HG03558 (cell line): ENCODE measurements around the gene NELL1.

Experiments
- ATAC-seq: cut with Tn5 transposase; IDR thresholded peaks from one replicate; pipeline ENCODE4 v1.9.1; 2021; ENCODE audit warnings: moderate number of reproducible peaks; ENCODE audit not compliant: unreplicated experiment; ENCODE audit errors: extremely low read depth

The NELL1 gene

DNA sequence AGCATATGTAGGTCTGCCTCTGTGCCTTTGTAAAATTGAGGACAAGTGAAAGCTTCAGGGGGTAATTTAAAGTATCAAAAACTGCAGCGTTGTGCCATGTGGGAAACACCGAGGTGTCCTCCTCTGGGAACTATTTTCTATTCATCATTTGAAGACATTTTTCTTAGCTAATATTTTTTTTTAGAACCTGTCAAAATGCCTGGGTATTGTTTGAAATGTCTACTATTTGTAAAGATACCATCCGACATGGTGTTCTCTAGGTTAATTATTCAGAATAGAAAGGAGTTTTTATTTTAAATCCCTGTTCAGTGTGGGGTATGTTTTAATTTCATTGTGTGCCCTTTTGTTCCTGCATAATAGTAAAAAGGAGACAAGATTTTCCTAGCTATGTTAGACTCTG, 490.8 kb downstream of the NELL1 start:
- ATAC-seq = no peak

DNA sequence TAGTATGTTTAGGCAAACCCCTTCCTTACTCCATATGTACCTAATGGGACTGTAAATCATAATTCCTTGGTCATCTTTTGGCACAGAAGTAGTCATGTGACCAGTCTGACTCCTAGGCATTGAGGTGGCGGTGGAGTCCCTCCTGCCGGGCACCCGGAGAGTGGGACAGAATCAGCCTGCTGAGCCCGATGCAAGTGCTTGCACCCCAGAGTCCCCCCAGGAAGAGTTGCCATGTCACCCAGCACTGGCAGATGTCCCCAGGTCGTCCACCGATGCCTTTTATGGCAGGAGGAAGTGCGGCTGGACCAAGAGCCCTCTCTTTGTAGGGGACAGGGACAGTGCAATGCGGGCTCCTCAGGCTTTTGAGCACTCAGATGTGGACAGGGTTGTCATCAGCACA, 500.3 kb downstream of the NELL1 start:
- no peak for ATAC-seq

DNA sequence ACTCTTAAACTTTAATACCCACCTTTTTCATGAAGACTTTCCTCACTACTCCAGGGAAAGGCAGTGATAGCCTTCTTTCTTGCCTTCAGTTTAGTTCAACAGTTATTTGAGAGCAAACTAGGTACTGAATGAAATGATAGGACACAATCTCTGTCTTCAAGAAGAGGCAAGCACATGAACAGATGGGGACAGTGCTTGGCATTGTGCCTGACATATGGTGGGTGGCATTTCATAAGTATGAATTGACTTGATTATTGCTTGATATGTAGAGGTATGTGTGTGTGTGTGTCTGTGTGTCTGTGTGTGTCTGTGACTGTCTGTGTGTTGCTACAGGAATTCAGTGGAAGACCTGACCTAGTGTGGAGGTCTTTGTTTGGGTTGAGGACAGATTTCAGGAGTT, 504.1 kb downstream of the NELL1 start:
- ATAC-seq = no peak

DNA sequence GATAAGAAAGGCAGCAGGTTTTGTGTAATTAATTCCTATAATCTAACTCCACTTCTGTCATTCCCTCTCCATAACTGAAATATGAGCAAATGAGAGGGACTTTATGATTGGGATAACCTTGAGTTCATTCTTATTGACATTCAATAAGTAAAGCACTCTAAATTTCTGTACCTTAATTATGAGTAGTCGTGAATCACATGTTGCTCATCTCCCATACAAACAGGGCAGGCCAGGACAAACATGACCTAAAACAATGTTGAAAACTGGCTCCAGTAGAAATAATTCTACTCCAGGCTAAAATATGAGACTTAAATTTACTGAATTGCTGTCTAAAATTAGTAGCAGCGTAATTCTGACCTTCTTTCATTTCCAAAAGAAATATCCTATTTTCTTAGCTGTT, 505.4 kb downstream of the NELL1 start:
- no peak for ATAC-seq

DNA sequence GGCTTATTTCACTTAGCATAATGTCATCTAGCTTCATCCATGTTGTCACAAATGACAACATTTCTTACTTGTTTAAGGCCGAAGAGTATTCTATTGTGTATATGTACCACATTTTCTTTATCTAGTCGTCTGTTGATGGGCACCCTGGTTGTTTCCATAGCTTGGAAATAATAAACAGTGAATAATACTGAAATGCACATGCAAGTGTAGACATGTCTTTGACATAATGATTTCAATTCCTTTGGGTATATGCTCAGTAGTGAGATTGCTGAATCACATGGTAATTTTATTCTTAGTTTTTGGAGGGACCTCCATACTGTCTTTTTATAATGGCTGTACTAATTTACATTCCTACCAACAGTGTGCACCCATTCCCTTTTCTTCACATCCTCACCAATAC, 508.0 kb downstream of the NELL1 start:
- ATAC-seq = no peak

DNA sequence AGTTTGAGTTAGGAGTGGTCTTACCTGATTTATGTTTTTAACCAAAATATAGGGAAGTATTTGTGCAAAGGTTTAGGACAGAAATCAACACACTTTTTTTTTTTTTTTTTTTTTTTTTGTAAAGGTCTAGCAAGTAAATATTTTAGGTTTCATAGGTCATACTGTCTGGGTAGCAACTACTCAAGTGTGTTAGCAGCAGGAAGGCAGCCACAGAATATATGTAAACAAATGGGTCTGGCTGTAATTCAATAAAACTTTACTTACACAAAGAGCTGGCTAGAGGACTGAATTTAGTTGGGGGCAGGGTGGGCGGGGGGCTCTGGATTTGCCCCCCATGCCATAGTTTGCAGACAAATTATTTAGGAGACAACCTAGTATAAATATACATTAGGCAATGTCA, 510.4 kb downstream of the NELL1 start:
- no peak for ATAC-seq

DNA sequence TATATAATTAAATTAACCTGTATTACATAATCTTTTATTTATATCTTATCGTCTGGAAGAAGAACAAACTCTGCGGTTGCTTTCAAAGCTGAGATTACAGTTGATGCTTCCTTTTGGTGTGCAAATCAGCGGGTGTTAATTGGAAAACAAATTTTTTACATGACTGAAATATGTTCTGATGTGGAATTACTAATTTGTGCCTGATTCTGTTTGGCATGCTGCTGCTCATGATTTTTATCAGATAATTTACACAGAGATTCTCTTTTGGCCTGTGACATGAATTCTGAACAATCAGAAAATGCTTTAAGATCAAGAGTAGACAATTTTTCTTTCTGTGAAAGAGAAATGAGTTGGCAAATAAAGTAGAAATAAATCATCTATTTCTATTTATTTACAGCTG, 510.8 kb downstream of the NELL1 start:
- no peak for ATAC-seq

DNA sequence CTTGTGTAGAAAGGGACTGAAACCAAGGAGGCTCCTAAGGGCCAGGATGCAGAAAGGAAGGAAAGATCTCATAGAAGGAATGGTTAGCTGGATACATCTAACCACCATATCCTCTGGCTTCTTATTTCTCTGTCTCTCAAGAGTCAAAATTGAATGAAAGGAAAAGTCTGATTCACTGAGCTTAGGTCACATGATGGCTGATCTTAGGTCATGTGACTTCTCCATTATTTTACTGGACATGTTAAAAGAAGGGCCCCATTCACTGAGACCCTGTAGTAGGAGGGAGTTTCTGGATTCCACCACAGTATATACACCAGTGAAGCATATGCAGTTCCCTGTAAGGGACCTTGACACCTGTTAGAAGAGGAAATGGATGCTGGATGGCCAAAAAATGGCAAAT, 516.6 kb downstream of the NELL1 start:
- no peak for ATAC-seq

DNA sequence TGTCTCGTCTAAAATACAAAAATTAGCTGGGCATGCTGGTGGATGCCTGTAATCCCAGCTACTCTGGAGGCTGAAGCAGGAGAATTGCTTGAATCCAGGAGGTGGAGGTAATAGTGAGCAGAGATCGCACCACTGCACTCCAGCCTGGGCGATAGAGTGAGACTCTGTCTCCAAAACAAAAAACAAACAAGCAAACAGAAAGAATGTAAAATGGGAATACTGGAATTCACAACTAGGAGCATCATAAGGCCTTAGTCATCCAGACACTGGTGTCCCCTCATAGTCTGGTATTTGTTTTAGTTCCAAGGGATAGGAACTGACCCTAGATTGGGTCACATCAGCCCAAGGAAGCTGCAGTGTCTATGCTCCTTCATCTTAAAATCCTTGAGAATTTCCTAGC, 520.8 kb downstream of the NELL1 start:
- ATAC-seq = no peak

DNA sequence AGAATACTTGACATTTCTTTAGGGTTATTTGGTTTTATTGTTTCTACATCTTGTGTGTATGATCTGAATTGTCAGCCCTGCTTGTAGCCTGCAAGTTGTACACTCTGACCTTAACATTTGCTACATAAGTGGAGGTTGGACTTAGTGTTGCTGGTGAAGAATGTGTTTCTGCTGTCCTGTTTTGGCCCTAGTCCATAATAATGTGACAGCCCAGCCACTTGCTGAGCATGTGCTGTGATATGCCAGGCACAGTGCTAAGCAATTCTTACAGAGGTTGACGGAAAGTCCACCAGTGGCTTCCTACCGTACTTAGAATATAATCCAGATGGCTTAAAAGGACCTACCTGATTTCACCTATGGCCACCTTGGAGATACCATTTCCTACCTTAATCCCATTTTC, 526.6 kb downstream of the NELL1 start:
- no peak for ATAC-seq

DNA sequence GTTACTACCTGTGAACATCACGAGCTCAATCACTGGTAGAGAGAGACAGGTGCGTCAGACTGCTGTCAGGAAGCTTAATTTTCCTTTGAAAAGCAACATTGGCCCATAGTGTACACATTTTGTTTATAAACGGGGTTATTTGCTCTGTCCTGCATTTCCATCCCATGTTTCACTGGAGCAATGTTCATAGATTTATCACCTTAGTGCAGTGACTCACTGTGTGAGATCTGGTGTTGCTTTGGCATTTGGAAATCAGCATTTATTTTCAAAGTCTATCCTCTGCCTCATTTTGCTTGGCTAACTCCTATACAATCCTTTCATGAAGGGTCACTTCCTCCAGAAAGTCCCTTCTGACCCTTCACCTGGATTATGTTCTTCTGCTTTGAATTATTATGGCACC, 529.1 kb downstream of the NELL1 start:
- no peak for ATAC-seq

DNA sequence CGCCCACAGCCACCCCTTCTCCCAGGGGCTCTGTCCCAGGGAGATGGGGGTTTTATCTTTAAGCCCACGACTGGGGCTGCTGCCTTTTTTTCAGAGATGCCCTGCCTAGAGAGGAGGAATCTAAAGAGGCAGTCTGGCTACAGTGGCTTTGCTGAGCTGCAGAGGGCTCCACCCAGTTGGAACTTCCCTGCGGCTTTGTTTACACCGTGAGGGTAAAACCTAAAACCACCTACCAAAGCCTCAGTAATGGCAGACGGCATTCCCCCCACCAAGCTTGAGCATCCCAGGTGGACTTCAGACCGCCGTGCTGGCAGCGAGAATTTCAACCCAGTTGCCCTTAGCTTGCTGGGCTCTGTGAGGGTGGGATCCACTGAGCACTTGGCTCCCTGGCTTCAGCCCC, 535.8 kb downstream of the NELL1 start:
- ATAC-seq = no peak

DNA sequence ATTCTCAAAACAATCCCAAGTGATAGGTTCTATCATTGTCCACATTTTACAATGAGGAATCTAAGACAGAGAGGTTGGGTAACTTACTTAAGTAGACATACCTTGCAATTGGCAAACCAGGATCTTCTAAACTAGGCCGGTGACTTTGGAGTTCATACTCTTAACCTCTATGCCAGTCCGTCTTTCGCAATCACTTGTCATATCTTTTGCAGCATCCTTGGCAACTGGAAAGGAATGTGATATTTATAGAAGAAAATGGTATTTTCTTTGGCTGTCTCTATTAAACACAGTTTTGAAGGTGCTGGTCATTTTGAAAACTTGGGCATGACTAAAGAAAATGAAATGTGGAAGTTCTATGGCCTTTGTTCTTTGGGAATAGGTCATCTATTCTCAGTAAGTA, 556.5 kb downstream of the NELL1 start:
- no peak for ATAC-seq

DNA sequence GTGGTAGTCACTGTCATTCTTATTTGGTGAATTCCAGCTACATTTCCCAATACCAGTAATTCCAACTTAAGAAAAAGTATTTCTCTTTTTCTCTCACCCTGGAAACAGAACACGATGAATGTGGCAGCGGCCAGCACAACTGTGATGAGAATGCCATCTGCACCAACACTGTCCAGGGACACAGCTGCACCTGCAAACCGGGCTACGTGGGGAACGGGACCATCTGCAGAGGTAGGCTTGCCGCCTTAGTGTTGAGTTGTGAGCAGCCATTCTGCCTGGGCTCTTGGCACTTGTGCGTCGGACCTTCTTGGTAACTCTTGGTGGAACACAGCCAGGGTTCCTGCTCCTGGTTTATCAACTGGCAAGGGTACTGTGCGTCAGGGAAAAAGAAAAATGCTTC, 559.8 kb downstream of the NELL1 start:
- ATAC-seq = no peak

DNA sequence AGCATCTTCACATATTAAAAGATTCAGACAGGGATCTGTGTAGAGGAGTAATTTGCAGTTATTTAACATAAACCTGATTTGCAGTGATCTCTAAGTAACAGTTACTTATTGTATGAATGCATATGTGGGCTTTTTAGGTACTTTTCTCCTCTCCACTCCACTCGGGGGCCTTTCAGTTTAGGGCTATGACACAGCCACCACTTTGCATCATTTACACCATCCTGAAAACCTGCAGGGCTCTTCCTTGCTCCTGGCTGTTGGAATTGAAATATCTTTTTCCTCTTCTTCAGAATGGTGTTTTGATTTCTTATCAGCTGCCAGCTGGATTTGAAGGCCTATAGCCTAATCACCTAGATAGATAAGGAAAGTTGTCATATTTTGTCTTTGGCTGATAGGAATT, 580.8 kb downstream of the NELL1 start:
- ATAC-seq = no peak

DNA sequence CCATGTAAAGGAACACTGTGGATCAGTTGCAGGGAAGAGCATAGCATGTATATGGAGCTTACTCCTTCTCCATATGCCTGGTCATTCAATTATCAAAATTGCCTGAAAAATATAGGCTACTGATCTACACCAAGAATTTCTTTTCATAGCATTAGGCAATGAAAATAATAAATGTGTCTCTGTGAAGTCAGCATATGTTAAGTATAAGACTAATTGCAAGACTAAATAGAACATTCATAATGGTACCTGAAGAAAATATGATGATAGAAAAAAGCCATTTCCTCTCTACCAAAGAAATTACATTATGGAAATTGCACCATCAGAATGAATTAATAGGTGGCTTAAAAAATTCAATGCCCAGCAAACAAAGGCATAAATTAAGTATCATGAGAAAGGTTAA, 584.7 kb downstream of the NELL1 start:
- no peak for ATAC-seq

DNA sequence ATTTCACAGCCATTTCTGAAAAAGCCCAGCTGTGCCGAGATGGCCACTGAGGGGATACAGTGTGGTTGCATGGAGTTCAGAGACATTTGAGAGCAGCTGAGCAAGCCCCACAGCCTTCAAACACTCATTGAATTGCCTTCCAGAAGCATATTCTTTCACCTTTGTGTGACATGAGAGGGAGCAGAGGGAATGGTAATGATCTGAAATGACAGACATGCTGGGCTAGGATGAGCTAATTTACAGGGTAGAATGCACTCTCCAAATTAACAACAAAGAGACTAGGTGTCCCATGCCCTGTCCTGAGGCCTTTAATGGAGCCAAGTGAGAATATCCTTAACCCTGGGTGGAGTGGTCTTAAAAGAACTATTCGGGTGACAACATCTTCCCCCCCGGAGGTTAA, 585.4 kb downstream of the NELL1 start:
- ATAC-seq = no peak

DNA sequence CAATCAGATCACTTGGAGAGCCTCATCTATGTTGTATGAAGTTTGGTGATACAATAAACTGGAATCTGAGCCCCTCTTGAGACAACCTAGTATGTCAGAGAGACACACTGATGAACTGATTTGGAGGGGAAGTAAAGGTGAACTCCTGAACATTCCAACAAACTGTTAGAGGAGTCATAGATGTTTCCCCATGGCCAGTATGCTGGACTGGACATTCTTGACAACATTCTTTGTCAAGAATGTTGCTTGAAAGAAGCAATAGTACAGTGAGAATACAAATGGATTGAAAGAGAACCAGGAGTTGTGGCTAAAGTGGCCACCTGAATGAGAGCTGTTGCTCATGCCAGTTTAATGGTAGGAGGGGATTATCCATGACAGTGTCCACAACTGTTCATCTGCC, 588.1 kb downstream of the NELL1 start:
- no peak for ATAC-seq

DNA sequence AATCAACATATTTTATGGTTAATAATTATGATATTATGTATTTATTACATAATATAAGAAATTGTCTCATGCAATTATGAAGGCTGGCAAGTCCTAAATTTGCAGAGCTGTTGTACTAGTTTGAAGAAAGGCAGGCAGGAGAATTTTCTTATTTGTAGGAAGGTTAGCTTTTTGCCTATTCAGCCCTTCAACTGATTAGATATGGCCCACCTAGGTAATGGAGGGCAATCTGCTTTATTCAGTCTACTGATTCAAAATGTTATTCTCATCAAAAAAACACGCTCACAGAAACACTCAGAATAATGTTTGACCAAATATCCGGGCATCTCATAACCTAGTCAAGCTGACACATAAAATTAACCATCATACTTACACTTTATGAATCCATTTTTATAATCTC, 589.0 kb downstream of the NELL1 start:
- no peak for ATAC-seq

DNA sequence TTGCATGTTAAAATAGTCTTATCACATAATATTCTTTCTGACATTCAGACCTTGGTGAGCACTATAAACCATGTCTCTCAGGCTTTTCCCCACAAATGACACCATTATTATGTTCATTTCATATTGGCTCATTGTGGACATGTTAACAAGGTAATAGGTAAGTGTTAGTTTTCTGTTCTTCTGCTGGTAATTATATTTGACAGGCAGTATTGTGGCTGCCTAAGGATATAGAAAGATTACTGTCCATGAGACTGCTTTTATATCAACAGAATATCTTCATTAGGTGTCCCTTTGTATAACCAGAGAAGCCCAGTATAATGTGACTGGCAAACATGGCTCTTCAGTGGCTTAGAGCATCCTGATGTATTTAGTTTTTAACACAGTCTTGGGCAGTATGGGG, 590.7 kb downstream of the NELL1 start:
- no peak for ATAC-seq

DNA sequence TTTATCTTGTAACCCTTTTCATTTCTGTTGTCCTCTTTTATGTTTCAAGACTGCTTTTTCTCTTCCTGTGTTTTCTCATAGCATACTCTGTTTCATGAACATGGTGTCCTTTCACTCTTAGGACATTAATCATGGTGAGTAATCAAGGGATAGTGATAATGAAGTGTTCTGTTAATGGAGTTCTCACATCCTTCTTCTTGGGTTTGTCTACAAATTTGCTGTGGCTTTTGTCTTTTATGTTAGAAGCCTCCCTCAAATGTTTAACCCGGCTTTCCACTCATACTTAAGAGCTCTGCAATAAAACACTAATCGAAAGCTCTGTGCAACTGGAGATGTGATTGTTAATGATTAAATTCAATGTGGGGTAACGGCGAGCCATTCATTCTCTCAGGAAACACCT, 593.6 kb downstream of the NELL1 start:
- ATAC-seq = no peak

DNA sequence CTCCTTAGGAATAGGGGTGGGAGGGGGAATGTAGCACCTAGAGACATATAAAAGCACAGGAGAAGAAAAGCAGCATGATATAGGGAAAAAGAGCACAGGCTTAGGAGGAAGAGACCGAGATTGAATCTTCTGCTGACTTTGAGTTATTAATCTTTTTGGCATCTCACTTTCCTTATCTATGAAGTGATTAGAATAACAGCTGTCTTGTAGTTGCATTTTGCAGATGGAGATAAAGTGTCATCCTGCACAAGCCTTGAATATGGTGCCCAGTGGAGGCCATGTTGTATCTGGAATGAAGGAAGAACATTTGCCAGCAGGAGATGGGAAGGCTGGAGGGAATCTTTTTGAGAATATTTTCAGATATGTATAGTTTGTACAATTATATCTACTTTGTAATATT, 594.7 kb downstream of the NELL1 start:
- ATAC-seq = no peak

DNA sequence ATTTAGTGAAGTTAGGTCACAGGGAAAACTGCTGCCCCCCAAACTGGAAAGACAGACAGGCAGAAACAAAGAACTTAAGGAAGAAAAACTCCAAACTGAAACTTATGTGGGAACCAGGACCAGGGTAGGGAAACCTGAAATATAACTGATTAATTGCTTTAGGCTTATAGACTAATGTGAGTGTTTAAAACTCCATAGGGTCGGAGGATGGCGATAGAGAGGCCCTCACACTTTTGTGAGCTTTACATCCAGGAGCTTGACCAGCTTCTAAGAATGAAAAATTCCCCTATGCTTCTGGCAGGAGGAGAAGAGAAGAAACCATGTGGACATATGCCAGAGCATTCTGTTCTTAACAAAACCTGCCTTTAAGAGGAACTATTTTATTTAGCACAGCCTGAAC, 598.6 kb downstream of the NELL1 start:
- ATAC-seq = no peak
